ENCODE data around the gene CCDC57.

- TF ChIP-seq CTCF (conservative IDR thresholded peaks at IDR 0.05; ENCODE audit: low read depth, low read length) (no peak), EZH2 (IDR thresholded peaks at IDR 0.05; ENCODE audit: low read length, unreplicated experiment) (no peak)
Observed at GRCh38 chr17:82216301-82217119, 3.9 kb upstream of the CCDC57 start.
